Measurements from ENCODE around the gene NPDC1. TPM values are rescaled to one million over a fixed set of nuclear protein-coding genes. Genes with fewer than 3 reads are reported as not detected.

NPDC1 gene
- total RNA-seq, 1 donor from 2014 or later = 47.7 TPM

- TF ChIP-seq CTCF (conservative IDR thresholded peaks at IDR 0.05; ENCODE audit: low read depth, low read length) = no peak
- DNase-seq (ENCODE audit: low read depth) = no peak
- H3K4me3 ChIP-seq (ENCODE audit: low read depth, low read length) = no peak overlapping the region
Observed at GRCh38 chr9:137073992-137074399, 28.0 kb upstream of the NPDC1 start.

GRCh38 chr9:137071282-137071681 is 25.3 kb upstream of the NPDC1 start:
- no peak for TF ChIP-seq CTCF (conservative IDR thresholded peaks at IDR 0.05; ENCODE audit: low read depth, low read length)
- peak overlapping the region; percentile 55 for H3K4me3 ChIP-seq (ENCODE audit: low read depth, low read length)
- DNase-seq (ENCODE audit: low read depth) = no peak

- no peak for DNase-seq (ENCODE audit: low read depth)
- TF ChIP-seq CTCF (conservative IDR thresholded peaks at IDR 0.05; ENCODE audit: low read depth, low read length) = peak; percentile 17
- peak overlapping the region; percentile 55 for H3K4me3 ChIP-seq (ENCODE audit: low read depth, low read length)
Observed at GRCh38 chr9:137070906-137071275, 24.9 kb upstream of the NPDC1 start.

- TF ChIP-seq CTCF (conservative IDR thresholded peaks at IDR 0.05; ENCODE audit: low read depth, low read length) = no peak
- H3K4me3 ChIP-seq (ENCODE audit: low read depth, low read length) = peak within 1 kb of the TSS; percentile 55
- no peak for DNase-seq (ENCODE audit: low read depth)
Observed at GRCh38 chr9:137070201-137070905, 24.4 kb upstream of the NPDC1 start, which contains the start of gene SAPCD2. TSS of gene SAPCD2 (minus strand) at chr9:137070557. CDS start at chr9:137070460, 97 bp downstream.

- DNase-seq (ENCODE audit: low read depth) = no peak
- H3K4me3 ChIP-seq (ENCODE audit: low read depth, low read length) = peak overlapping the region; percentile 55
- no peak for TF ChIP-seq CTCF (conservative IDR thresholded peaks at IDR 0.05; ENCODE audit: low read depth, low read length)
Observed at GRCh38 chr9:137069508-137070091, 23.6 kb upstream of the NPDC1 start.

- DNase-seq (ENCODE audit: low read depth) = no peak
- TF ChIP-seq CTCF (conservative IDR thresholded peaks at IDR 0.05; ENCODE audit: low read depth, low read length) = no peak
- H3K4me3 ChIP-seq (ENCODE audit: low read depth, low read length) = peak overlapping the region; percentile 44
Observed at GRCh38 chr9:137068539-137069507, 22.8 kb upstream of the NPDC1 start.
